CD4-positive, alpha-beta T cell treated with Interleukin-10 for 1 hour (primary cell): Measurements from ENCODE around the gene KCNQ1.

ENCODE experiments used
- DNase-seq: peaks from one replicate; pipeline ENCODE4 v3.0.0-alpha.2; 2020

The KCNQ1 gene

GRCh38 chr11:2574043-2574552 is 129.3 kb downstream of the KCNQ1 start:
- no peak for DNase-seq

- DNase-seq: no peak
These were observed 130.0 kb downstream of the KCNQ1 start for GRCh38 chr11:2574553-2575535.

- DNase-seq: no peak
These were observed 130.8 kb downstream of the KCNQ1 start for GRCh38 chr11:2575591-2576051.

GRCh38 chr11:2576111-2576510 is 131.3 kb downstream of the KCNQ1 start:
- no peak for DNase-seq

GRCh38 chr11:2576549-2576948 is 131.7 kb downstream of the KCNQ1 start:
- no peak for DNase-seq

GRCh38 chr11:2577031-2577990 is 132.5 kb downstream of the KCNQ1 start:
- DNase-seq: no peak

- DNase-seq: no peak
These were observed 133.5 kb downstream of the KCNQ1 start for GRCh38 chr11:2577991-2578928.

GRCh38 chr11:2578929-2579270 is 134.1 kb downstream of the KCNQ1 start:
- no peak for DNase-seq

GRCh38 chr11:2579315-2580060 is 134.7 kb downstream of the KCNQ1 start:
- no peak for DNase-seq

- no peak for DNase-seq
These were observed 135.2 kb downstream of the KCNQ1 start for GRCh38 chr11:2580061-2580421.

- no peak for DNase-seq
These were observed 135.8 kb downstream of the KCNQ1 start for GRCh38 chr11:2580571-2581001.

GRCh38 chr11:2581151-2581930 is 136.5 kb downstream of the KCNQ1 start:
- DNase-seq: no peak

- DNase-seq: no peak
These were observed 137.1 kb downstream of the KCNQ1 start for GRCh38 chr11:2581931-2582350.

GRCh38 chr11:2582351-2582945 is 137.6 kb downstream of the KCNQ1 start:
- DNase-seq: no peak

GRCh38 chr11:2582946-2583604 is 138.3 kb downstream of the KCNQ1 start:
- no peak for DNase-seq

GRCh38 chr11:2583605-2583958 is 138.8 kb downstream of the KCNQ1 start:
- DNase-seq: no peak

GRCh38 chr11:2584434-2584811 is 139.6 kb downstream of the KCNQ1 start:
- DNase-seq: no peak

GRCh38 chr11:2584812-2585565 is 140.2 kb downstream of the KCNQ1 start:
- no peak for DNase-seq

- no peak for DNase-seq
These were observed 140.8 kb downstream of the KCNQ1 start for GRCh38 chr11:2585566-2586086.
